ENCODE data around the gene SLU7.

SLU7 gene

DNA sequence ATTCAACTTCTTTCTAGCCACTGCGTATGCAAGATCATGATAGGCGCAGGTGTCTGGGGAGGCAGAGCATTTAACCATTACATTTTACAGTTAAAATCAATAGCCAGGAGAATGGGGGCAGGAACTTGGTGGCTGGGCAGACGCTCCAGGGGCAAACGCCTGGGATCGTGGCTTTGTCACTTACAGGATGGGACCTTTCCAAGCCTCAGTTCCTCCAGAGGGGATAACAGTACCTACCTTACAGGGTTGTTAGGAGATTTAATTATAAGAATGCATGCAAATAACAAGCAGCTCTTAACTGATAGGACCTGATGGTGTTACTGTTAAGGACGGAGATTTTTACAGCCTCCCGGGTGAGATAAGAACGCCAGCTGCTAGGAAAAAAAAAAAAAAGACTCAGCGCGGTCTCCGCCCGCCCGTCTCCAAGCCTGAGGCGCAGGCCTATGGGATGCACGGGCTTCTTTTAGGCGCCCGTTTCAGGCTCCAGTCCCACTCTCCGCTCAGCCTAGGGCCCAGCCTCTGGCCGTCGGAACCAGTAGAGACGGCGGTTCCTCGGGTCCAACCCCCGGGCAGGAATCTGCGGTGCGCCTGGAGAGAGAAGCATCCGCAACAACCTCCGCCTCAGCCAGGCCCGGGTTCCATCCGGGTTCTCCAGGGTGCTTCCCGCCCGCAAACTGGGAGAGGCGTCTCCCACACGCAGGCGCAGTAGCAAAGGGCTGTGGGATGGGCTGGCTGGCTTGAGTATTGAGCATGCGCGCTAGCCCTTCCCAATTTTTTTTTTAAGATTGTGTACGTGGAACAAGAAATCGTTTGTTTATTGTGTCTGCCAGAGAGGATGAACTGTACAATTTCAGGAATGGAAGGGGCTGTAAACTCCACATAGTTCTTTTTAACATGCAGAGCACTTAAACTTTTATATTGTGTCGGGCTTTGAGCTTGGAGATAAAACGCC lies 19.2 kb downstream of the SLU7 start, which contains the start of gene FAM200C:
FAM200C (minus strand) TSS at position 653 of the 952 bp plus-strand sequence. CDS start 4,564 bp downstream, outside the sequence.
- H3K27ac ChIP-seq (ENCODE audit: low read depth, low read length) = peak within 1 kb of the TSS; percentile 97
- 6% methylated on average over 41 of the region's 41 CpGs for WGBS
- peaks cover 28% of the 10 kb centered on the region for H3K36me3 ChIP-seq (ENCODE audit: insufficient read depth, low read length)
- H3K4me3 ChIP-seq (ENCODE audit: low read length) = peak within 1 kb of the TSS; percentile 90
- no peaks in the 10 kb centered on the region for H3K27me3 ChIP-seq (ENCODE audit: insufficient read depth, low read length)
- H3K9me3 ChIP-seq (ENCODE audit: insufficient read depth, low read depth, low read length) = no peaks in the 10 kb centered on the region
- peaks cover 17% of the 10 kb centered on the region; the same call in 1 of the 2 replicates for H3K4me1 ChIP-seq (ENCODE audit: insufficient read depth, low read length)
- peak within 1 kb of the TSS; percentile 99 for H3K9ac ChIP-seq (ENCODE audit: low read depth, low read length)

- Histone ChIP-seq H3K27ac (ENCODE audit: low read depth, low read length) (no peak overlapping the region), H3K9ac (ENCODE audit: low read depth, low read length) (peak overlapping the region; percentile 99), H3K36me3 (ENCODE audit: insufficient read depth, low read length) (peaks cover 25% of the 10 kb centered on the region), H3K9me3 (ENCODE audit: insufficient read depth, low read depth, low read length) (no peaks in the 10 kb centered on the region), H3K4me1 (ENCODE audit: insufficient read depth, low read length) (peaks cover 17% of the 10 kb centered on the region; the same call in 1 of the 2 replicates), H3K4me3 (ENCODE audit: low read length) (peak overlapping the region; percentile 90), H3K27me3 (ENCODE audit: insufficient read depth, low read length) (no peaks in the 10 kb centered on the region)
- no CpG with 5 or more reads among the region's 4 CpGs for WGBS
These were observed 20.1 kb downstream of the SLU7 start for GRCh38 chr5:160398806-160399205.

DNA sequence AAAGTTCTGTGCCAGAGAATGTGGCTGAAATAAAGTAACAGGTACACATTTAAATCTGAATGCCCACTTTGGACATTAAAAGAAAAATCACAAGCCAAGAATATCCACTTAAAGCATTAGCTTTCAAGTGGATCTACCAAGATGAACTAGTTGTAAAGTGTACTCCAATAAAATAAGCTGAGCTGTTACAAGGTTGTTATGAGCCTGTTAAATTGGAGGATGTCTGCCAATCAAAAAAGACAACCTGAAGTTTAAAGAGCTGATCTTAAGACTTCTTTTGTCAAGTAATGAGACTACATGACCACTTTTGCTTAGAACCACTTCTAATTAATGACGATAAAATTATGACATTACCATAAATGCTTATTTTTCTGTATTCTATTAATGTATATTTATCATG lies 21.4 kb downstream of the SLU7 start:
- H3K9ac ChIP-seq (ENCODE audit: low read depth, low read length) = peak overlapping the region; percentile 34; the same call in 1 of the 2 replicates
- H3K4me1 ChIP-seq (ENCODE audit: insufficient read depth, low read length) = peaks cover 17% of the 10 kb centered on the region; the same call in 1 of the 2 replicates
- WGBS = no CpG with 5 or more reads among the region's 1 CpG
- no peaks in the 10 kb centered on the region for H3K9me3 ChIP-seq (ENCODE audit: insufficient read depth, low read depth, low read length)
- H3K27ac ChIP-seq (ENCODE audit: low read depth, low read length) = no peak overlapping the region
- H3K36me3 ChIP-seq (ENCODE audit: insufficient read depth, low read length) = peaks cover 14% of the 10 kb centered on the region
- H3K4me3 ChIP-seq (ENCODE audit: low read length) = no peak overlapping the region
- no peaks in the 10 kb centered on the region for H3K27me3 ChIP-seq (ENCODE audit: insufficient read depth, low read length)

- Histone ChIP-seq H3K27me3 (ENCODE audit: insufficient read depth, low read length) (no peaks in the 10 kb centered on the region), H3K4me1 (ENCODE audit: insufficient read depth, low read length) (peaks cover 14% of the 10 kb centered on the region; the same call in 1 of the 2 replicates)
- WGBS = 97% methylated on average over 7 of the region's 7 CpGs
These were observed 23.8 kb downstream of the SLU7 start for GRCh38 chr5:160395111-160395510.

DNA sequence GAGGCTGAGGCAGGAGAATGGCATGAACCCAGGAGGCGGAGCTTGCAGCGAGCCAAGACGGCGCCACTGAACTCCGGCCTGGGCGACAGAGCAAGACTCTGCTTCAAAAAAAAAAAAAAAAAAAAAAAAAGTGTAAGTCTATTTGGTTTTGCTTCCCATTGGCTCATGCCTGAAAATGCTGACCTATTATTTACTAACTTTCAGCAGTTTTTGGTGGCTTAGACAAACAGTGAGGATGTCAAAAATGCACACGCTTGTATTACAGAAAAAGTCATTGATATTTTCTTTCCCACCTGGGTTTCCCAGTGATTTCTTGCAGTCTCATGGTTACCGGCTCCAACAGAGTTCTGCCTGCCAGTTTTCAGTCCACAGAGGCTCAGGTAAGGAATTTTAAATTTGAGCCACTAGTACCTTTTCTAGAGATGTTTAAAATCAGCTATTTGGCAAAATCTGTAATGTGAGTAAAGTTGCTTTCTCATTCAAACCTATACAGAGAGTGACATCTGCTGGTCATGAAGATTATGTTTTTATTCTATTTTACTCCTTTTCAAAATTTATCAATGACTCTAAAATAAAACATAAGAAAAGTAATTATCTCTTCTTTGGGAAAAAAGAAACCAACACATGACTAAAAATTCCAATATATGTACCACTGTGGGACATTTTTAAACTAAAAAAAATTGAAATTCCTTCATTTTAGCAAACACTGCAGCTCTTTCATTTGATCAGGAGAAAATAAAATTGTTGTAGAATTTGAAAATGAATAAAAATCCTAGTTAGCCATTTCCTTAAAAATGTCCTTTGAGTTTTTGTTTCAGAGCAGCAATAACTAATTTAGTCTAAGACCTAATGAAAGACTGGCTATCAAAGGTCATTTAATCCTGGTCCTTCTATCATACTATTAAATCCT lies 27.8 kb downstream of the SLU7 start:
- H3K27ac ChIP-seq (ENCODE audit: low read depth, low read length) = no peak overlapping the region
- 83% methylated on average over 8 of the region's 8 CpGs for WGBS
- no peaks in the 10 kb centered on the region for H3K27me3 ChIP-seq (ENCODE audit: insufficient read depth, low read length)
- H3K36me3 ChIP-seq (ENCODE audit: insufficient read depth, low read length) = peaks cover 6% of the 10 kb centered on the region; the same call in 1 of the 2 replicates
- H3K4me3 ChIP-seq (ENCODE audit: low read length) = no peak overlapping the region
- no peaks in the 10 kb centered on the region for H3K4me1 ChIP-seq (ENCODE audit: insufficient read depth, low read length)
- H3K9me3 ChIP-seq (ENCODE audit: insufficient read depth, low read depth, low read length) = peaks cover 7% of the 10 kb centered on the region; the same call in 1 of the 2 replicates
- H3K9ac ChIP-seq (ENCODE audit: low read depth, low read length) = no peak overlapping the region

More at GRCh38 chr5:160395111-160395510, 23.8 kb downstream of the SLU7 start:
- no peak overlapping the region for H3K4me3 ChIP-seq (ENCODE audit: low read length)
- H3K36me3 ChIP-seq (ENCODE audit: insufficient read depth, low read length) = peaks cover 6% of the 10 kb centered on the region; the same call in 1 of the 2 replicates
- no peaks in the 10 kb centered on the region for H3K9me3 ChIP-seq (ENCODE audit: insufficient read depth, low read depth, low read length)
- no peak overlapping the region for H3K27ac ChIP-seq (ENCODE audit: low read depth, low read length)
- H3K9ac ChIP-seq (ENCODE audit: low read depth, low read length) = no peak overlapping the region

- no peaks in the 10 kb centered on the region for H3K36me3 ChIP-seq (ENCODE audit: insufficient read depth, low read length)
These were observed 31.4 kb downstream of the SLU7 start for GRCh38 chr5:160387445-160387844.

GRCh38 chr5:160385496-160385895 lies 33.4 kb downstream of the SLU7 start:
- H3K4me1 ChIP-seq (ENCODE audit: insufficient read depth, low read length) = no peaks in the 10 kb centered on the region
- H3K36me3 ChIP-seq (ENCODE audit: insufficient read depth, low read length) = no peaks in the 10 kb centered on the region
- H3K27ac ChIP-seq (ENCODE audit: low read depth, low read length) = no peak overlapping the region
- peaks cover 7% of the 10 kb centered on the region; the same call in 1 of the 2 replicates for H3K9me3 ChIP-seq (ENCODE audit: insufficient read depth, low read depth, low read length)
- no peaks in the 10 kb centered on the region for H3K27me3 ChIP-seq (ENCODE audit: insufficient read depth, low read length)
- H3K4me3 ChIP-seq (ENCODE audit: low read length) = no peak overlapping the region
- no peak overlapping the region for H3K9ac ChIP-seq (ENCODE audit: low read depth, low read length)

More at GRCh38 chr5:160387445-160387844, 31.4 kb downstream of the SLU7 start:
- H3K27ac ChIP-seq (ENCODE audit: low read depth, low read length) = no peak overlapping the region
- H3K4me1 ChIP-seq (ENCODE audit: insufficient read depth, low read length) = no peaks in the 10 kb centered on the region
- WGBS = 100% methylated on average over 1 of the region's 1 CpG
- no peaks in the 10 kb centered on the region for H3K27me3 ChIP-seq (ENCODE audit: insufficient read depth, low read length)
- H3K9ac ChIP-seq (ENCODE audit: low read depth, low read length) = no peak overlapping the region
- H3K9me3 ChIP-seq (ENCODE audit: insufficient read depth, low read depth, low read length) = peaks cover 7% of the 10 kb centered on the region; the same call in 1 of the 2 replicates
- H3K4me3 ChIP-seq (ENCODE audit: low read length) = no peak overlapping the region

GRCh38 chr5:160384681-160385080 lies 34.2 kb downstream of the SLU7 start:
- Histone ChIP-seq H3K4me1 (ENCODE audit: insufficient read depth, low read length) (0 out of 2 replicates have a peak, but pooled peaks cover 7% of the 10 kb centered on the region), H3K27me3 (ENCODE audit: insufficient read depth, low read length) (no peaks in the 10 kb centered on the region), H3K36me3 (ENCODE audit: insufficient read depth, low read length) (no peaks in the 10 kb centered on the region), H3K4me3 (ENCODE audit: low read length) (no peak overlapping the region), H3K9me3 (ENCODE audit: insufficient read depth, low read depth, low read length) (peaks cover 7% of the 10 kb centered on the region; the same call in 1 of the 2 replicates), H3K27ac (ENCODE audit: low read depth, low read length) (no peak overlapping the region), H3K9ac (ENCODE audit: low read depth, low read length) (no peak overlapping the region)
- 100% methylated on average over 1 of the region's 1 CpG for WGBS

DNA sequence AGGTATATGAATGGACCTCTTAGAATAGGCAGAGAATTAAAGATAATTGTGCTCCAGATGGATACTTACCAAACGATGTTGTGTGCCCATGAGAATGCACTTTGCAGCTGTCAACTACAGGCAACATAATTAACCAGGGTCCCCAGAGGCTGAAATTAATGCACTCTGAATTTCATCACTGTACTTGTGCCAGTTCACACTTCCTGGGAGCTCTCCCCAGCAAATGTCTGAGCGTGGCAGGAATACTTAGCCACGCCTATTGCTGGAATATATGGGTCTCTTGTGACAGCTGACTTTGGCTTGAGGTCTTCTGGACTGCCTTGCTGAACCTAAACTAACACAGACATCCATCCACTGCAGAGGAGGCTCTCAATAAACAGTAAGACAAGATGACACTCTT lies 36.5 kb downstream of the SLU7 start:
- Histone ChIP-seq H3K9me3 (ENCODE audit: insufficient read depth, low read depth, low read length) (peaks cover 1% of the 10 kb centered on the region; the same call in 1 of the 2 replicates), H3K27ac (ENCODE audit: low read depth, low read length) (no peak overlapping the region), H3K4me1 (ENCODE audit: insufficient read depth, low read length) (0 out of 2 replicates have a peak, but pooled peaks cover 7% of the 10 kb centered on the region), H3K27me3 (ENCODE audit: insufficient read depth, low read length) (no peaks in the 10 kb centered on the region), H3K4me3 (ENCODE audit: low read length) (no peak overlapping the region), H3K9ac (ENCODE audit: low read depth, low read length) (no peak overlapping the region), H3K36me3 (ENCODE audit: insufficient read depth, low read length) (no peaks in the 10 kb centered on the region)
- 86% methylated on average over 3 of the region's 3 CpGs for WGBS

- 61% methylated on average over 2 of the region's 2 CpGs for WGBS
- H3K9ac ChIP-seq (ENCODE audit: low read depth, low read length) = no peak overlapping the region
- no peak overlapping the region for H3K4me3 ChIP-seq (ENCODE audit: low read length)
- no peaks in the 10 kb centered on the region for H3K27me3 ChIP-seq (ENCODE audit: insufficient read depth, low read length)
- 0 out of 2 replicates have a peak, but pooled peaks cover 7% of the 10 kb centered on the region for H3K4me1 ChIP-seq (ENCODE audit: insufficient read depth, low read length)
- no peaks in the 10 kb centered on the region for H3K36me3 ChIP-seq (ENCODE audit: insufficient read depth, low read length)
- no peaks in the 10 kb centered on the region for H3K9me3 ChIP-seq (ENCODE audit: insufficient read depth, low read depth, low read length)
- H3K27ac ChIP-seq (ENCODE audit: low read depth, low read length) = no peak overlapping the region
These were observed 38.8 kb downstream of the SLU7 start for GRCh38 chr5:160380041-160380440.
